ENCODE results near the gene B2M.
"Not testable (repeated sequence)": the region's sequence is repeated elsewhere in the genome, so short reads cannot be mapped to it uniquely, and the experiment has no call there.

DNA sequence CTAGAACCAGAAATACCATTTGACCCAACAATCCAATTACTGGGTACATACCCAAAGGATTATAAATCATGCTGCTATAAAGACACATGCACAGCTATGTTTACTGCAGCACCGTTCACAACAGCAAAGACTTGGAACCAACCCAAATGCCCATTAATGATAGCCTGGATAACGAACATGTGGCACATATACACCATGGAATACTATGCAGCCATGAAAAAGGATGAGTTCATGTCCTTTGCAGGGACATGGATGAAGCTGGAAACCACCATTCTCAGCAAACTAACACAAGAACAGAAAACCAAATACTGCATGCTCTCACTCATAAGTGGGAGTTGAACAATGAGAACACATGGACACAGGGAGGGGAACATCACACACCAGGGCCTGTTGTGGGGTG, 22.0 kb upstream of the B2M start:
- not testable (repeated sequence) for TF ChIP-seq POLR2AphosphoS5 (IDR thresholded peaks at IDR 0.05; ENCODE audit: low read depth); REST (IDR thresholded peaks at IDR 0.05; ENCODE audit: unreplicated experiment); EZH2 (IDR thresholded peaks at IDR 0.05; ENCODE audit: low read depth, unreplicated experiment); EZH2phosphoT487 (IDR thresholded peaks at IDR 0.05; ENCODE audit: unreplicated experiment)
- TF ChIP-seq, protein P1, sequence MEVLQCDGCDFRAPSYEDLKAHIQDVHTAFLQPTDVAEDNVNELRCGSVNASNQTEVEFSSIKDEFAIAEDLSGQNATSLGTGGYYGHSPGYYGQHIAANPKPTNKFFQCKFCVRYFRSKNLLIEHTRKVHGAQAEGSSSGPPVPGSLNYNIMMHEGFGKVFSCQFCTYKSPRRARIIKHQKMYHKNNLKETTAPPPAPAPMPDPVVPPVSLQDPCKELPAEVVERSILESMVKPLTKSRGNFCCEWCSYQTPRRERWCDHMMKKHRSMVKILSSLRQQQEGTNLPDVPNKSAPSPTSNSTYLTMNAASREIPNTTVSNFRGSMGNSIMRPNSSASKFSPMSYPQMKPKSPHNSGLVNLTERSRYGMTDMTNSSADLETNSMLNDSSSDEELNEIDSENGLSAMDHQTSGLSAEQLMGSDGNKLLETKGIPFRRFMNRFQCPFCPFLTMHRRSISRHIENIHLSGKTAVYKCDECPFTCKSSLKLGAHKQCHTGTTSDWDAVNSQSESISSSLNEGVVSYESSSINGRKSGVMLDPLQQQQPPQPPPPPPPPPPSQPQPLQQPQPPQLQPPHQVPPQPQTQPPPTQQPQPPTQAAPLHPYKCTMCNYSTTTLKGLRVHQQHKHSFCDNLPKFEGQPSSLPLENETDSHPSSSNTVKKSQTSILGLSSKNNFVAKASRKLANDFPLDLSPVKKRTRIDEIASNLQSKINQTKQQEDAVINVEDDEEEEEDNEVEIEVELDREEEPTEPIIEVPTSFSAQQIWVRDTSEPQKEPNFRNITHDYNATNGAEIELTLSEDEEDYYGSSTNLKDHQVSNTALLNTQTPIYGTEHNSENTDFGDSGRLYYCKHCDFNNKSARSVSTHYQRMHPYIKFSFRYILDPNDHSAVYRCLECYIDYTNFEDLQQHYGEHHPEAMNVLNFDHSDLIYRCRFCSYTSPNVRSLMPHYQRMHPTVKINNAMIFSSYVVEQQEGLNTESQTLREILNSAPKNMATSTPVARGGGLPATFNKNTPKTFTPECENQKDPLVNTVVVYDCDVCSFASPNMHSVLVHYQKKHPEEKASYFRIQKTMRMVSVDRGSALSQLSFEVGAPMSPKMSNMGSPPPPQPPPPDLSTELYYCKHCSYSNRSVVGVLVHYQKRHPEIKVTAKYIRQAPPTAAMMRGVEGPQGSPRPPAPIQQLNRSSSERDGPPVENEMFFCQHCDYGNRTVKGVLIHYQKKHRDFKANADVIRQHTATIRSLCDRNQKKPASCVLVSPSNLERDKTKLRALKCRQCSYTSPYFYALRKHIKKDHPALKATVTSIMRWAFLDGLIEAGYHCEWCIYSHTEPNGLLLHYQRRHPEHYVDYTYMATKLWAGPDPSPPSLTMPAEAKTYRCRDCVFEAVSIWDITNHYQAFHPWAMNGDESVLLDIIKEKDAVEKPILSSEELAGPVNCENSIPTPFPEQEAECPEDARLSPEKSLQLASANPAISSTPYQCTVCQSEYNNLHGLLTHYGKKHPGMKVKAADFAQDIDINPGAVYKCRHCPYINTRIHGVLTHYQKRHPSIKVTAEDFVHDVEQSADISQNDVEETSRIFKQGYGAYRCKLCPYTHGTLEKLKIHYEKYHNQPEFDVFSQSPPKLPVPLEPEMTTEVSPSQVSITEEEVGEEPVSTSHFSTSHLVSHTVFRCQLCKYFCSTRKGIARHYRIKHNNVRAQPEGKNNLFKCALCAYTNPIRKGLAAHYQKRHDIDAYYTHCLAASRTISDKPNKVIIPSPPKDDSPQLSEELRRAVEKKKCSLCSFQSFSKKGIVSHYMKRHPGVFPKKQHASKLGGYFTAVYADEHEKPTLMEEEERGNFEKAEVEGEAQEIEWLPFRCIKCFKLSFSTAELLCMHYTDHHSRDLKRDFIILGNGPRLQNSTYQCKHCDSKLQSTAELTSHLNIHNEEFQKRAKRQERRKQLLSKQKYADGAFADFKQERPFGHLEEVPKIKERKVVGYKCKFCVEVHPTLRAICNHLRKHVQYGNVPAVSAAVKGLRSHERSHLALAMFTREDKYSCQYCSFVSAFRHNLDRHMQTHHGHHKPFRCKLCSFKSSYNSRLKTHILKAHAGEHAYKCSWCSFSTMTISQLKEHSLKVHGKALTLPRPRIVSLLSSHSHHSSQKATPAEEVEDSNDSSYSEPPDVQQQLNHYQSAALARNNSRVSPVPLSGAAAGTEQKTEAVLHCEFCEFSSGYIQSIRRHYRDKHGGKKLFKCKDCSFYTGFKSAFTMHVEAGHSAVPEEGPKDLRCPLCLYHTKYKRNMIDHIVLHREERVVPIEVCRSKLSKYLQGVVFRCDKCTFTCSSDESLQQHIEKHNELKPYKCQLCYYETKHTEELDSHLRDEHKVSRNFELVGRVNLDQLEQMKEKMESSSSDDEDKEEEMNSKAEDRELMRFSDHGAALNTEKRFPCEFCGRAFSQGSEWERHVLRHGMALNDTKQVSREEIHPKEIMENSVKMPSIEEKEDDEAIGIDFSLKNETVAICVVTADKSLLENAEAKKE (CRISPR knock-in tag; IDR thresholded peaks at IDR 0.05), result not testable (repeated sequence)
